GM18508 (cell line): ENCODE results near the gene CENPS.
"Not testable (repeated sequence)": the region's sequence is repeated elsewhere in the genome, so short reads cannot be mapped to it uniquely, and the experiment has no call there.

Experiments used
- ATAC-seq: cut with Tn5 transposase; IDR thresholded peaks from one replicate; pipeline ENCODE4 v1.9.1; 2021; ENCODE audit warnings: moderate number of reproducible peaks; ENCODE audit not compliant: insufficient read depth, unreplicated experiment

CENPS gene

DNA sequence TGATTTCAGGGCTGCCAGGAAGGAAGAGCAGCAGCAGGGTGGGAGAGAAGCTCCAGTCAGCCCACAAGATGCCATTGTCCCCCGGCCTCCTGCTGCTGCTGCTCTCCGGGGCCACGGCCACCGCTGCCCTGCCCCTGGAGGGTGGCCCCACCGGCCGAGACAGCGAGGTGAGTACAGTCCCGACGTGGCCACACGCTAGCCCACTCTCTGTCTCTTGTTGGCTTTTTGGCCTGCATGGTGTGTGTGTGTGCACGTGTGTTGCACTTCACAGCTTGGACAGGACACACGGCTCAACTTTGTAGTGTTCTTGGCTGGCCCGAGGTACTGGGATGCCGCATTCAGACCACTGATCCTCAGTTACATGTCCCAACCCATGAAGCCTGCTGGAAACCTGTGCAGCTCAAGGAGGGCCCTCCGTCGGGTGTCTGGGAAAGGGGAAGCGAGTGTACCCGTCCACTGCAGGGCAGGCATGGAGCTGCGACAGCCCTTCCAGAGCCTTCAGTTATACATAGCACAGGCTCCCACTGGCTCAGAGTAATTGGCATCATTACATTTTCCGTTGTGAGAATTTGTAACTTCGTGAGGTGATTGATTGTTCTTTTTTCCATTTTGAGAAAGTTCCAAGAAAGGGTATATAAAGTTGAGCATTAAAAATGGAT, 20.1 kb downstream of the CENPS start:
- no peak for ATAC-seq

DNA sequence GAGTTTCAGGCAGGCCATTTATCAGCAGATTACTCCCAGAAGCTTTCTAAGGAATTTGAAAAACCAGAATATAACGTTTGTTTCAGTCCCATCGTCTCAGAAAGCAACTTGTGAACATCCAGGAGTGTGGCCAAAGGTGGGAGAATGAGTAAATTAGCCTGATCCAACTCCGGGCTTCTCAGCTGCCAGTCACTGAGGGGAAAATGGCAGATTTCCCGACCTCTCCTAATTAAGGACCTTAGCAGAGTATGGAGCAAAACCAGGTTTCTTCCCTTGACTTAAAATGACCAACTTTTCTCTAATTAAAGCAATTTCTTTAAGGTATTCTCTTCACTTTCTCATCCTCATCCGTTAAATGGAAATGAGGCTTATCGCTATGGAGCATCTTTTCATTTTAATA, 20.6 kb downstream of the CENPS start:
- ATAC-seq = no peak

GRCh38 chr1:10451287-10451686, 21.1 kb downstream of the CENPS start:
- no peak for ATAC-seq

GRCh38 chr1:10456048-10456447, 25.8 kb downstream of the CENPS start:
- ATAC-seq = no peak

- no peak for ATAC-seq
Observed at GRCh38 chr1:10456661-10457060, 26.4 kb downstream of the CENPS start.

- not testable (repeated sequence) for ATAC-seq
Observed at GRCh38 chr1:10457462-10457861, 27.2 kb downstream of the CENPS start.

DNA sequence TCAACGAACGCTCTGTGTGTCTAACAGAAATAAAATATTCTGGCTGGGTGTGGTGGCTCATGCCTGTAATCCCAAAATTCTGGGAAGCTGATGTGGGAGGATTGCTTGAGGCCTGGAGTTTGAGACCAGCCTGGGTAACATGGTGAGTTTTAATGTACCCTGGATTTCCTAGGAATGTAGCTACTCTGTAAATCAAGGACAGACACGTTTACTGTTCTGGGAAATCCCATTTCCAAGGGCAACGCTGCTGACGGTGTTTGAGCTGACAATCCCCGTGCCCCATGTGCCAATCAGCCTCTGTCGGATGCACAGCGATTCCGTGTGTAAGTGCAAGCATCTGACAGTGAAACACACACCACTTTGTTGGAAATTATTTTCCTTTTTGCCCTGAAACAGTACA, 27.6 kb downstream of the CENPS start:
- ATAC-seq = no peak

GRCh38 chr1:10459184-10459583, 29.0 kb downstream of the CENPS start:
- no peak for ATAC-seq

GRCh38 chr1:10467078-10467477, 36.8 kb downstream of the CENPS start:
- no peak for ATAC-seq

DNA sequence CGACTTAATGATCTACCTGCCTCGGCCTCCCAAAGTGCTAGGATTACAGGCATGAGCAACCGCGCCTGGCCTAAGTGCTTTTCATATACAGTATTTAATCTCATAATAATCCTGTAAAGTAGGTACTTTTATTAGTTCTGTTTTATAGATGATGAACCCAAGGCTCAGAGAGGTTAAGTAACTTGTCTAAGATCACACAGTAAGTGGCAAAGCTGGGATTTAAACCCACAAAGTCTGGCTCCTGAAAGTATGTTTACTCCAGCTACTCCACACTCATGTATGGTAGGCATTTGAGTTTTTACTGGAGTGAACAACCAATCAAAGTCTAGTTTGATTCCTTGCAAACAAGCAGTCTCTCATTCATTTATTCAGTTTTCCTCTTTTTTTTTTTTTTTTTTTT, 39.8 kb downstream of the CENPS start:
- no peak for ATAC-seq

DNA sequence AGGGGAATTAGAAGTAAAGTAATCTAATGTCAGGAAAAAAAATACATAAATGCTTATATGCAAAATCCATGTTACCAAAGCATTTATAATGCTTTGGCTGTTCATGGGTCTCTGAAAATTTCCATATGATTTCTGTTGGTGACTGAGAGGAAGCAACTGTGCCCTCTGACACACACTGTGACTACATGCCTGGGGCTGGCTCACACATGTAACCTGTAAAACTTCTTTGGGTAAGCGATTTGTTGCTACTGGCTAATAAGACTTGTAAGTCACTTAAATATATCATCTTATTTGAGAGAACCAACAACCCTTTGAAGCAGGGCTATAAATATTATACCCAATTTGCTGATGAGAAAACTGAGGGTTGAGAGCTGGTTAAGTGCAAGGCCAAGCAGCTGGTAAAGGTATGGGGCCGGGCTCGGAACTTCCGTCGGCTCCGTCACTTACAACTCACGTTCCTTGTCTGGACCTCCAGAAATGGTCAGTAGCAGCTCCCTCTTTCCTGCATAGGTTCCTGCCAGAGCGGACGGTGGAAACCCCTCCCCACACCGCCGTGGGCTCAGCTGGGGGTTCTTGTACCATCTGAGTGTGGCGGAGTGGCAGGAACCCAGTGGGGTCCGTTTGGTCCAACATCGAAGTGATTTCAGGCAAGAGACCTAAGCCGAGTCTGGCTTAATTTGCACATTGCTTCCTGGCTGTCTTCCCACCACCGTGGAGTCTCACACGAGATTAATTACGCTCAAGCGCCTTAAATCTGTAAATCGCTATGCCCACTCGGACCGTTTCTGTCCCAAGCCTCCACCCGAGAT, 41.4 kb downstream of the CENPS start:
- ATAC-seq = no peak

- peak; percentile 40 for ATAC-seq
Observed at GRCh38 chr1:10472220-10473144, 42.2 kb downstream of the CENPS start, which contains the start of gene DFFA. Gene DFFA (minus strand): TSS chr1:10472529. CDS start chr1:10472458, 71 bp downstream.

DNA sequence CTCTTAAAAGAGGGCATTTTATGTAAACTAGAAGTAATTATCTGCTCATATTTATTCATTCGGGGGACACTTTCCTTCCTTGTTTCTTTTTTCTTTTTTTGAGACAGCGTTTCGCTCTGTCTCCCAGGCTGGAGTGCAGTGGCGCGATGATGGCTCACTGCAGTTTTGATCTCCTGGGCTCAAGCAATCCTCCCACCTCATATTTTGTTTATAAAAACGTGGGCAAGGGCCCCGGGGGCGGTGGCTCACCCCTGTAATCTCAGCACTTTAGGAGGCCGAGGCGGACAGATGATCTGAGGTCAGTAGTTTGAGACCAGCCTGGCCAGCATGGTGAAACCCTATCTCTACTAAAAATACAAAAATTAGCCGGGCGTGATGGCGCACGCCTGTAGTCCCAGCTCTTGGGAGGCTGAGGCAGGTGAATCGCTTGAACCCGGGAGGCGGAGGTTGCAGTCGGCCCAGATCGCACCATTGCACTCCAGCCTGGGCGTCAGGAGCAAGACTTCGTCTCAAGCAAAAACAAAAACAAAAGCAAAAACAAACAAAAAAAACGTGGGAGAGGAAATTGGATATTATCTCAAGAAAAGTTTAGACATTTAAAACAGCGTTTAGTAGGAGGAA, 43.0 kb downstream of the CENPS start:
- no peak for ATAC-seq

DNA sequence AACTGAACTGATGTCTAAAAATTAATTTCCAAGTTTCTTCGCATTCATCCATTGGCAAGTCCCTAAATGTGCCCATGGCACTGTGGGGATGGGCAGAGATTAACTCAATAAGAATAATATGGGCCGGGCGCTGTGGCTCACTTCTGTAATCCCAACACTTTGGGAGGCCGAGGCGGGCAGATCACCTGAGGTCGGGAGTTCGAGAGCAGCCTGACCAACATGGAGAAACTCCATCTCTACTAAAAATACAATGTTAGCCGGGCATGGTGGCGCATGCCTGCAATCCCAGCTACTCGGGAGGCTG, 44.0 kb downstream of the CENPS start:
- not testable (repeated sequence) for ATAC-seq

GRCh38 chr1:10474613-10475507, 44.6 kb downstream of the CENPS start, which contains the start of gene PEX14:
Gene PEX14 (plus strand): TSS chr1:10474950. CDS start chr1:10474967, 17 bp downstream.
- peak; percentile 39 for ATAC-seq

- ATAC-seq = no peak
Observed at GRCh38 chr1:10475510-10475909, 45.3 kb downstream of the CENPS start.

GRCh38 chr1:10479296-10479695, 49.1 kb downstream of the CENPS start:
- no peak for ATAC-seq

GRCh38 chr1:10480614-10481013, 50.4 kb downstream of the CENPS start:
- no peak for ATAC-seq

DNA sequence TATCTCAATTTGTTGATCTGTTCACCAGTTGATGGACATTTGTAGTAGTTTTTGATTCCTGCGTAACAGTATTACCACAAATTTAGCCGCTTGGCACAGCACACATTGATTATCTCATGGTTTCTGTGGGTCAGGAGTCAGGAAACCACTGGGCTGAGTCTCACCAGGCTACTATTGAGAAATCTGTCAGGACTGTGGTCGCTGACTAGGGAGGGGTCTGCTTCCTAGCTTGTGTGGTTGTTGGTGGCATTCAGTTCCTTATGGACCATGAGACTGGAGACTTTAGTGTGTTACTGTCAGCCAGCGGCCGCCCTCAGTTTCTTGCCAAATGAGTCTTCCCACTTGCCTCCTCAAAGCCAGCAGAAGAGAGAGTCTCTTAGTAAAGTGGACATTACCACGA, 54.3 kb downstream of the CENPS start:
- ATAC-seq = no peak
